CD1c-positive myeloid dendritic cell (primary cell): ENCODE results near the gene ZBTB48.
"Not testable (repeated sequence)": the region's sequence is repeated elsewhere in the genome, so short reads cannot be mapped to it uniquely, and the experiment has no call there.

ENCODE experiments used
- DNase-seq: peaks from one replicate; pipeline ENCODE4 v3.0.0-alpha.2; 2016; ENCODE audit errors: extremely low spot score

Gene ZBTB48

DNA sequence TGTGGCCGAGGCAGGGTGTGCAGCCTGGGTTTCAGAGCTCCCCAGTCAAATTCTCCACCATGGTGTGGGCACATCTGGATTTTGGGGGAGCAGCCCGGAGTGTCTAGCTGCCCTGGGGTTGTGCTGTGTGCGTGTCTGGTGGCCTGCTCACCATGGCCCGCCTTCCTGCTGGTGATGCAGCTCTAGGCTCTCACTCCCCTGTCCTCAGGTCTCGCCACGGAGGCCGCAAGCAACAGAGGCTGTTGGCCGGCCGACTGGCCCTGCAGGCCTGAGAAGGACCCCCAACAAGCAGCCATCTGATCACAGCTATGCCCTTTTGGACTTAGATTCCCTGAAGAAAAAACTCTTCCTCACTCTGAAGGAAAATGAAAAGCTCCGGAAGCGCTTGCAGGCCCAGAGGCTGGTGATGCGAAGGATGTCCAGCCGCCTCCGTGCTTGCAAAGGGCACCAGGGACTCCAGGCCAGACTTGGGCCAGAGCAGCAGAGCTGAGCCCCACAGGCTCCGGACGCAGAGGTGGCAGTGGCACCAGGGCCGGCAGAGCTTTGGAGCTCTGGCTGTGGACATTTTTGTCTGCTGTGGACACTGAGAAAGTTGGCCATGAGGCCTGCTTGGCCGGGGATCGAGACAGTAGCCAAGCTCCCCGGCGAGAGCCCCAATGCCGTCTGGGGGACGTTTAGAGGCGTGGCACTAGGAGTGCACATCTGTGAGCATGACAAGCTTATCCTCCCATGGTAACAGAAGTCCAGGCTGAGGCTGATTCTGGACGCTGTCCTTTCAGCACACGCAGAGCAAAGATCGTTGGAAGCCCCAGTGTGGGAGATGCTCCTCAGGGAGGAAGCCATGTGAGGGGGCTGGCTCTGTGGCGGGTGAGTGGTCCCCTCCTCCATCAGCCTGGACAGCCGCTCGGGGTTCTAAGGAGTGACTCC lies 53.1 kb downstream of the ZBTB48 start:
- no peak for DNase-seq

DNA sequence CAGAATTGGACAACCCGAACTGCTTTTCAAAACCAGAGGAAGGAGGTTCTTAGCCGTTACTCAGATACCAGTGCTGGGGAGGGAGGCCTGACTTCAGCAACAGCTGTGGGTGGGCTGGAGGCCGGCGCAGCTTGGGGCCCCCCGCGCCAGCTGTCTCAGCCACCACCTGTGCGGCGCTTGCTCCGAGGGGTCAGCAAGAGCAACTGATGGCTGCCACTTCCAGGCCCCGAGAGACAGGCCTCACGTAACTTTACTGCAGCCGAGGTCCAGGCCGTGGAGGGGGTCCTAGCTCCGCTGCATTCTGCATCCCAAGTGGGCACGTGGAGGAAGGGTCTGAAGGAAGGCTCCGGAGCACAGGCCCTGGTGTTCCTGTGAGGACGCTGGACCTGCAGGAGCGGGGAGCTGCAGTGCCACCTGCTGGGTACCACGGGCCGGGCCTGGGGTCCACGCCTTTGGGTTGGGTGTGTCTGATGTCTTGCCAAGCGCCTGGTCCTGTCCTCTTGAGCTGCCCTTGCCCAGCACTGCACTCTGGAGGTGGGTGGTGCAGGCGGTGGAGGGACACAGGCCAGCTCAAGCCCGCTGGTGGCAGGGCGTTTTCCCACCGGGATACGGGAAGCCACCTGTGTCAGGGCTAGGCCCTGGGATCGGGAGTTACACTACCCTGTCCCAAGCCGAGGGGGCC lies 54.7 kb downstream of the ZBTB48 start:
- peak; percentile 13 for DNase-seq

DNA sequence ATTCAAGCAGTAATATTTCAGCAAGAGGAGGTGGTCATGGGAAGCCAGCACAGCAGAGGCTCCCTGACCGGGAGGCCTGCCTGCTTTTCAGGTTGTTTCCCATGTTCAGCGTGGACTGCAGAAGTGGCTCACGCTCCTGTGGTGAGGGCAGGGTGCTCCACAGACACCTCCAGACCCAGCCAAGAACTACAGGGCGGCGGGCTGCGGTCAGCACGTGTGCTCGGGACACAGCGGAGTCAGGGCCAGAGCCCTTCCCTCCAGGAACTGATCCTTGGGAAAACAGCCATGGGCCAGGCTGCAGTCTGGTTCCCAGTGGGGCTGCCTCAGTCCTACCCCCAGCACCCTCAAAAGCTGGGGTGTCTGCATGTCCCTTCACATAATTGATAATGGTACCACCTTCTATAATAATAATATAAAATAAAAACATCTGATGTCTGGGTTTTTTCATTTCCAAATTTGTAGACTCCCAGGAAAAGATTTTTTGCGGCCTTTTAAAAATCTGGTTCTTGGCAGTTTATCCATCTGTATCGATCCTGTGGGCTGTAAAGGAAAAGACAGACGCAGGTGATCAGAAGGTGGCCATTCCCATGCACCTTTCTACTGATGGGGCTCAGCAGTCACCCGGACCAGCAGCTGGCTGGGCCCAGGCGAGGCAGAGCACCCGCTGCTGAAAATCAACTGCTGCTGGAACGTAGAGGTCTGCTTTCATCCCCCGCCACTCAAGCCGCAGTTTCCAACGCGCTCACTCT lies 55.5 kb downstream of the ZBTB48 start:
- no peak for DNase-seq

- DNase-seq, result no peak
Measured at GRCh38 chr1:6635910-6636760, 56.3 kb downstream of the ZBTB48 start.

DNA sequence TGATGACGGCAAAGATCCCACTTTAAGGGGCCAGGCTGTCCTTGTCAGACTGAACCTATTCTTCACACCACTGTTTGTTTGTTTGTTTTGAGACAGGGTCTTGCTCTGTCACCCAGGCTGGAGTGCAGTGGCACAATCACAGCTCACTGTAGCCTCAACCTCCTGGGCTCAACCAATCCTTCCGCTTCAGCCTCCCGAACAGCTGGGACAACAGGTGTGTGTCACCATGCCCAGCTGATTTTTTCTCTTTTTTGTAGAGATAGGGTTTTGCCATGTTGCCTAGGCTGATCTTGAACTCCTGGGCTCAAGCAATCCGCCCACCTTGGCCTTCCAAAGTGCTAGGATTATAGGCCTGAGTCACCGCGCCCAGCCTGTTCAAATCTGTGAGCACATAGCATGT lies 57.0 kb downstream of the ZBTB48 start:
- DNase-seq, result not testable (repeated sequence)

DNA sequence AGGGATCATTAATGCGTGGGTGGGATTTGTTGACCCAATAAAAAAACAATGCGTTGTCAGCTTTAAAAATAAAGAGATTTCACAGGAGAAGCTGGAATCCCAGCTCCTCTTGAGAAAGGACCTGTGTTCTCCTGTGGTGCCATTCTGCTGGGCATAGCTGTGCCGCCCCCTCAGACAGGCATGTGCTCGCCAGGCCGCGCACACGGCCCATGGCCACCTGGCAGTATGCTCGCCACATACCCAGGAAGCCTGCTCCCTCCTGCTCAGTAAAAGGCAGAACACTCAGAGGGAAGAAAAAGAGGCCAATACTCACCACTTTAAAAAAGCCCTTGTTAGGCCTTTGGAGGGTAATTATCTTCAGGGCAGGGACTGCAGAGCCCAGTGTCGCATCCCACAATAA lies 58.0 kb downstream of the ZBTB48 start:
- DNase-seq, result no peak

GRCh38 chr1:6638226-6638625 lies 58.4 kb downstream of the ZBTB48 start:
- DNase-seq, result no peak
